HL-60 (cell line): ENCODE measurements around the gene FSIP1.

Experiments used
- DNase-seq, 2 experiments: peaks; one replicate each; pipeline ENCODE4 v3.0.0-alpha.2; 2010 to 2020; ENCODE audit warnings: low read depth in 1 of 2, low spot score in 1 of 2
- H3K27ac ChIP-seq: fragments of 250-450 bp; sonication (Bioruptor Pico); replicated peaks from 2 replicates; pipeline ENCODE4 v1.5.1; 2020; ENCODE audit warnings: mild to moderate bottlenecking, moderate library complexity
- H3K27me3 ChIP-seq: fragments of 250-450 bp; sonication (Bioruptor Pico); 2 replicates; pipeline ENCODE4 v1.5.1; 2021; ENCODE audit warnings: mild to moderate bottlenecking, moderate library complexity; ENCODE audit not compliant: insufficient read depth, poor library complexity, severe bottlenecking
- H3K4me3 ChIP-seq: replicated peaks from 2 replicates; pipeline ENCODE4 v1.5.1; 2011; ENCODE audit warnings: mild to moderate bottlenecking, control low read depth, low read length; ENCODE audit not compliant: insufficient read depth
- CTCF ChIP-seq: IDR thresholded peaks from one replicate; pipeline ENCODE4 v1.5.1; 2011; ENCODE audit warnings: low read length, control low read depth, inconsistent platforms; ENCODE audit not compliant: insufficient read depth
- GABPA ChIP-seq: IDR thresholded peaks from 2 replicates; pipeline ENCODE4 v1.6.1; 2012; ENCODE audit warnings: low read depth
- POLR2AphosphoS5 ChIP-seq: IDR thresholded peaks from 2 replicates; pipeline ENCODE4 v1.6.1; 2012; ENCODE audit warnings: low read depth
- REST ChIP-seq: IDR thresholded peaks from 2 replicates; pipeline ENCODE4 v1.6.1; 2012; ENCODE audit warnings: low read depth; ENCODE audit not compliant: insufficient replicate concordance
- SPI1 ChIP-seq: IDR thresholded peaks from 2 replicates; pipeline ENCODE4 v1.6.1; 2012; ENCODE audit warnings: low read depth, mild to moderate bottlenecking, borderline replicate concordance

The FSIP1 gene

GRCh38 chr15:39580485-39581241 is 202.0 kb downstream of the FSIP1 start, which contains the start of gene THBS1:
Gene THBS1, plus strand, starts transcription at chr15:39581079. Its CDS starts 779 bp downstream, at chr15:39581858.
- Histone ChIP-seq H3K27me3 (peaks cover 12% of the 10 kb centered on the region), H3K27ac (peak within 1 kb of the TSS; percentile 26; the same call in 1 of the 2 replicates), H3K4me3 (peak within 1 kb of the TSS; percentile 51)
- TF ChIP-seq REST: no peak
- TF ChIP-seq GABPA: no peak
- no peak for TF ChIP-seq CTCF
- no peak for TF ChIP-seq SPI1
- TF ChIP-seq POLR2AphosphoS5: no peak
- DNase-seq: peak; percentile 8 to 26

GRCh38 chr15:39580117-39580484 is 202.5 kb downstream of the FSIP1 start:
- peak overlapping the region; percentile 51 for H3K4me3 ChIP-seq
- no peak overlapping the region for H3K27ac ChIP-seq
- peaks cover 12% of the 10 kb centered on the region for H3K27me3 ChIP-seq
- peak; percentile 49 to 86 for DNase-seq
- peak; percentile 69 for TF ChIP-seq CTCF
- TF ChIP-seq SPI1: no peak
- no peak for TF ChIP-seq REST
- no peak for TF ChIP-seq POLR2AphosphoS5
- no peak for TF ChIP-seq GABPA

GRCh38 chr15:39579487-39580116 is 203.0 kb downstream of the FSIP1 start:
- Histone ChIP-seq H3K4me3 (no peak overlapping the region), H3K27ac (no peak overlapping the region), H3K27me3 (peaks cover 12% of the 10 kb centered on the region)
- TF ChIP-seq CTCF (no peak), REST (peak; percentile 4)
- no peak for DNase-seq
